Right cardiac atrium (tissue), 5 donors: ENCODE data around the gene SLC13A1. TPM values are rescaled to one million over a fixed set of nuclear protein-coding genes. Genes with fewer than 3 reads are reported as not detected.

Experiments used
- ATAC-seq, 2 donors: fragments of 200-7000 bp; cut with Tn5 transposase; one replicate each; pipeline versions ENCODE4 v1.8.0 to v1.9.1; 2020; ENCODE audit warnings: moderate library complexity in 2 of 2, mild to moderate bottlenecking in 1 of 2
- DNase-seq, 3 donors: peaks; one replicate each; pipeline ENCODE4 v3.0.0-alpha.2; 2020
- H3K27ac ChIP-seq: one replicate; pipeline ENCODE4 v1.5.1; 2013; ENCODE audit warnings: mild to moderate bottlenecking, low read length, control low read depth, moderate library complexity
- H3K27me3 ChIP-seq: one replicate; pipeline ENCODE4 v1.6.1; 2013; ENCODE audit not compliant: control insufficient read depth, insufficient read depth
- H3K4me1 ChIP-seq: one replicate; pipeline ENCODE4 v1.6.1; 2013; ENCODE audit warnings: low read length; ENCODE audit not compliant: control insufficient read depth, insufficient read depth
- H3K4me3 ChIP-seq: one replicate; pipeline ENCODE4 v1.5.1; 2013; ENCODE audit warnings: low read length, control low read depth
- H3K9me3 ChIP-seq: one replicate; pipeline ENCODE4 v1.6.1; 2013; ENCODE audit warnings: low read length; ENCODE audit not compliant: control insufficient read depth
- WGBS: extraction: QIAGEN DNeasy Blood & Tissue Kit; methylation state at CpG from one replicate; pipeline ENCODE4 v1.1.7; 2013; 5-methylcytosine and 5-hydroxymethylcytosine counted together
- intact Hi-C, 4 donors: fragments of 100-400 bp; cut with DNase I; formaldehyde crosslinking; loops; one replicate each; pipeline versions ENCODE4 v1.11.0 to v1.14.0; 2022 to 2023
- polyA plus RNA-seq: library from polyadenylated mRNA; stranded (reverse); fragments of 200-250 nt; gene quantifications from one replicate; pipeline ENCODE4 v1.2.3, GENCODE V29; 2013
- total RNA-seq, 4 donors: library from RNA; stranded (reverse); fragmentation: NEBNext Ultra II Directional; extraction: Animal tissue kit (Norgen Biotek cat#: 25700); gene quantifications; one replicate each; pipeline ENCODE4 v1.2.1, GENCODE V29; 2021
- donor health status: healthy with polysubstance abuse.
- donor health status: DM: no; HTN: yes; CAD: no.
- donor health status: DM: no; HTN: no; CAD: no.
- donor health status: DM: no; HTN: yes; CAD: no; lungs with severe emphysema.
- donor health status: DM: yes; HTN: yes; CAD: no.

Gene SLC13A1
- total and polyA plus RNA-seq, 5 donors: not detected

- no peak overlapping the region for H3K4me3 ChIP-seq
- intact Hi-C loops: no loop called here
- no peaks in the 10 kb centered on the region for H3K9me3 ChIP-seq
- no peak for DNase-seq
- no peaks in the 10 kb centered on the region for H3K4me1 ChIP-seq
- WGBS: 82% methylated on average over 1 of the region's 1 CpG
- no peak overlapping the region for H3K27ac ChIP-seq
- ATAC-seq: no peak
- H3K27me3 ChIP-seq: no peaks in the 10 kb centered on the region
Measured at GRCh38 chr7:123216825-123217224, 17.1 kb upstream of the SLC13A1 start.

GRCh38 chr7:123215350-123215749 is 15.6 kb upstream of the SLC13A1 start:
- Histone ChIP-seq H3K27ac (no peak overlapping the region), H3K4me3 (no peak overlapping the region), H3K27me3 (no peaks in the 10 kb centered on the region), H3K4me1 (no peaks in the 10 kb centered on the region), H3K9me3 (no peaks in the 10 kb centered on the region)
- intact Hi-C loops: no loop called here
- 88% methylated on average over 4 of the region's 4 CpGs for WGBS
- ATAC-seq (no peak), DNase-seq (no peak)

GRCh38 chr7:123211545-123211944 is 11.8 kb upstream of the SLC13A1 start:
- Histone ChIP-seq H3K9me3 (no peaks in the 10 kb centered on the region), H3K4me3 (no peak overlapping the region), H3K27me3 (no peaks in the 10 kb centered on the region), H3K4me1 (no peaks in the 10 kb centered on the region), H3K27ac (no peak overlapping the region)
- intact Hi-C loops: no loop called here
- WGBS: 92% methylated on average over 2 of the region's 2 CpGs
- no peak for ATAC-seq
- no peak for DNase-seq

GRCh38 chr7:123210986-123211385 is 11.2 kb upstream of the SLC13A1 start:
- Histone ChIP-seq H3K4me1 (no peaks in the 10 kb centered on the region), H3K27ac (no peak overlapping the region), H3K27me3 (no peaks in the 10 kb centered on the region), H3K9me3 (no peaks in the 10 kb centered on the region), H3K4me3 (no peak overlapping the region)
- 75% methylated on average over 5 of the region's 5 CpGs for WGBS
- ATAC-seq (no peak), DNase-seq (no peak)
- intact Hi-C loops: no loop called here

GRCh38 chr7:123209786-123210185 is 10.0 kb upstream of the SLC13A1 start:
- DNase-seq: no peak
- intact Hi-C loops: no loop called here
- H3K4me1 ChIP-seq: no peaks in the 10 kb centered on the region
- no peak overlapping the region for H3K4me3 ChIP-seq
- no peaks in the 10 kb centered on the region for H3K9me3 ChIP-seq
- peak in 1 of 2 donors; percentile 78 for ATAC-seq
- no peaks in the 10 kb centered on the region for H3K27me3 ChIP-seq
- WGBS: 23% methylated on average over 3 of the region's 3 CpGs
- H3K27ac ChIP-seq: no peak overlapping the region

- Histone ChIP-seq H3K9me3 (no peaks in the 10 kb centered on the region), H3K4me1 (no peaks in the 10 kb centered on the region), H3K27me3 (no peaks in the 10 kb centered on the region), H3K4me3 (no peak overlapping the region), H3K27ac (no peak overlapping the region)
- DNase-seq (no peak), ATAC-seq (no peak)
- WGBS: 42% methylated on average over 3 of the region's 3 CpGs
- intact Hi-C loops: no loop called here
Measured at GRCh38 chr7:123208793-123209192, 9.0 kb upstream of the SLC13A1 start.

- WGBS: 53% methylated on average over 3 of the region's 3 CpGs
- H3K9me3 ChIP-seq: no peaks in the 10 kb centered on the region
- peak overlapping the region; percentile 21 for H3K27ac ChIP-seq
- H3K27me3 ChIP-seq: no peaks in the 10 kb centered on the region
- DNase-seq (no peak), ATAC-seq (no peak)
- H3K4me1 ChIP-seq: no peaks in the 10 kb centered on the region
- intact Hi-C loops: no loop called here
- no peak overlapping the region for H3K4me3 ChIP-seq
Measured at GRCh38 chr7:123204206-123204835, 4.6 kb upstream of the SLC13A1 start.

- 59% methylated on average over 3 of the region's 3 CpGs for WGBS
- H3K27me3 ChIP-seq: no peaks in the 10 kb centered on the region
- ATAC-seq (no peak), DNase-seq (no peak)
- no peak overlapping the region for H3K27ac ChIP-seq
- intact Hi-C loops: no loop called here
- no peak overlapping the region for H3K4me3 ChIP-seq
- H3K4me1 ChIP-seq: no peaks in the 10 kb centered on the region
- no peaks in the 10 kb centered on the region for H3K9me3 ChIP-seq
Measured at GRCh38 chr7:123201901-123202300, 2.1 kb upstream of the SLC13A1 start.

- intact Hi-C loops: no loop called here
- WGBS: 71% methylated on average over 2 of the region's 2 CpGs
Measured at GRCh38 chr7:123198668-123199652, 809 bp downstream of the SLC13A1 start.

GRCh38 chr7:123198111-123198510 is 1.7 kb downstream of the SLC13A1 start:
- no peak overlapping the region for H3K27ac ChIP-seq
- 59% methylated on average over 2 of the region's 2 CpGs for WGBS
- ATAC-seq (no peak), DNase-seq (no peak)
- H3K27me3 ChIP-seq: no peaks in the 10 kb centered on the region
- H3K4me1 ChIP-seq: no peaks in the 10 kb centered on the region
- no peaks in the 10 kb centered on the region for H3K9me3 ChIP-seq
- intact Hi-C loops: no loop called here
- no peak overlapping the region for H3K4me3 ChIP-seq

More at GRCh38 chr7:123198668-123199652, 809 bp downstream of the SLC13A1 start:
- Histone ChIP-seq H3K4me3 (no peak overlapping the region), H3K27me3 (no peaks in the 10 kb centered on the region), H3K27ac (no peak overlapping the region), H3K4me1 (no peaks in the 10 kb centered on the region), H3K9me3 (no peaks in the 10 kb centered on the region)
- DNase-seq: no peak
- no peak for ATAC-seq

GRCh38 chr7:123193235-123193634 is 6.5 kb downstream of the SLC13A1 start:
- ATAC-seq: no peak

More at GRCh38 chr7:123193235-123193634, 6.5 kb downstream of the SLC13A1 start:
- Histone ChIP-seq H3K27me3 (no peaks in the 10 kb centered on the region), H3K4me3 (no peak overlapping the region), H3K27ac (no peak overlapping the region), H3K9me3 (no peaks in the 10 kb centered on the region), H3K4me1 (no peaks in the 10 kb centered on the region)
- intact Hi-C loops: no loop called here
- 62% methylated on average over 2 of the region's 2 CpGs for WGBS
- DNase-seq: no peak
